Spleen (tissue), 13 donors: ENCODE results near the gene CD163L1. TPM values are rescaled to one million over a fixed set of nuclear protein-coding genes. Genes with fewer than 3 reads are reported as not detected.

ENCODE experiments used
- DNase-seq: peaks from one replicate; pipeline ENCODE4 v3.0.0-alpha.2; 2020
- H3K27ac ChIP-seq, 8 donors: fragments of 200-600 bp; sonication (generic) in 7 of 8; 1 replicate in 4 of 8; 2 replicates in 4 of 8; pipeline versions ENCODE4 v1.5.0 to v1.8.0; 2016 to 2021; ENCODE audit warnings: inconsistent platforms in 4 of 8, mild to moderate bottlenecking in 4 of 8, moderate library complexity in 1 of 8
- H3K27me3 ChIP-seq, 7 donors: fragments of 200-600 bp; sonication (generic) in 6 of 7; replicated peaks in 1 of 7; 1 replicate in 4 of 7; 2 replicates in 3 of 7; pipeline versions ENCODE4 v1.5.0 to v1.8.0; 2016 to 2021; ENCODE audit warnings: inconsistent platforms in 3 of 7, mild to moderate bottlenecking in 1 of 7
- H3K36me3 ChIP-seq, 6 donors: fragments of 200-600 bp; sonication (generic) in 5 of 6; 1 replicate in 4 of 6; 2 replicates in 2 of 6; pipeline versions ENCODE4 v1.5.0 to v1.8.0; 2016 to 2021; ENCODE audit warnings: inconsistent platforms in 2 of 6
- H3K4me1 ChIP-seq, 6 donors: fragments of 200-600 bp; sonication (generic) in 5 of 6; 1 replicate in 3 of 6; 2 replicates in 3 of 6; pipeline versions ENCODE4 v1.5.0 to v1.8.0; 2016 to 2021; ENCODE audit warnings: inconsistent platforms in 3 of 6
- H3K4me3 ChIP-seq, 8 donors: fragments of 200-600 bp; sonication (generic) in 7 of 8; 1 replicate in 4 of 8; 2 replicates in 4 of 8; pipeline versions ENCODE4 v1.5.0 to v1.8.0; 2016 to 2021; ENCODE audit warnings: inconsistent platforms in 4 of 8, mild to moderate bottlenecking in 4 of 8, moderate library complexity in 2 of 8
- H3K9me3 ChIP-seq, 8 donors: fragments of 200-600 bp; sonication (generic) in 7 of 8; 1 replicate in 4 of 8; 2 replicates in 4 of 8; pipeline versions ENCODE4 v1.5.0 to v1.8.0; 2016 to 2021; ENCODE audit warnings: inconsistent platforms in 4 of 8
- CTCF ChIP-seq, 11 experiments: fragments of 200-600 bp in 7 of 11; fragments of 450-650 bp in 4 of 11; sonication (generic) in 4 of 11; IDR thresholded peaks in 8 of 11; conservative IDR thresholded peaks in 3 of 11; 1 replicate in 7 of 11; 2 replicates in 4 of 11; pipeline versions ENCODE4 v1.4.0 to v1.8.0; 2016 to 2021; ENCODE audit warnings: antibody characterized with exemption in 11 of 11, inconsistent platforms in 4 of 11, mild to moderate bottlenecking in 1 of 11
- POLR2A ChIP-seq, 3 donors: fragments of 450-650 bp; IDR thresholded peaks; one replicate each; pipeline ENCODE4 v1.5.1; 2017; ENCODE audit warnings: antibody characterized with exemption in 3 of 3, mild to moderate bottlenecking in 1 of 3
- POLR2AphosphoS5 ChIP-seq, 3 donors: sonication (generic); formaldehyde crosslinking; IDR thresholded peaks; one replicate each; pipeline ENCODE4 v1.5.1; 2017; ENCODE audit warnings: antibody characterized with exemption in 3 of 3
- WGBS, 5 donors: extraction: QIAGEN DNeasy Blood & Tissue Kit in 3 of 5; methylation state at CpG; one replicate each; pipeline versions ENCODE4 v1.1.5 to v1.1.7; 2013 to 2018; 5-methylcytosine and 5-hydroxymethylcytosine counted together
- intact Hi-C: fragments of 100-400 bp; cut with DNase I; formaldehyde crosslinking; loops from one replicate; pipeline ENCODE4 v1.15.0; 2023; ENCODE audit warnings: low total_unique reads
- long read RNA-seq, 2 donors: transcript quantifications; one replicate each; lab custom pipeline, GENCODE V29; 2026
- polyA plus RNA-seq, 3 donors: library from polyadenylated mRNA; stranded (reverse); fragments of 200-250 nt; gene quantifications; one replicate each; pipeline ENCODE4 v1.2.1, GENCODE V29; 2013
- total RNA-seq, 7 donors: library from RNA; depleted of rRNA in 3 of 7; stranded (reverse); fragments of >200 nt in 3 of 7; fragmentation: NEBNext Ultra II Directional in 4 of 7; extraction: Animal tissue kit (Norgen Biotek cat#: 25700) in 4 of 7; gene quantifications; one replicate each; pipeline versions ENCODE4 v1.1.0 to v1.2.1, GENCODE V29; 2016 to 2021
- donor health status: healthy with polysubstance abuse.
- donor health status: DM: no; HTN: no; CAD: no; lungs with moderate emphysema.
- donor health status: DM: no; HTN: no; CAD: no.
- donor health status: Bipolar disorder and iron deficiency.
- donor health status: healthy.
- donor health status: DM: no; HTN: no; CAD: no.
- donor health status: DM: yes; HTN: yes; CAD: no.

CD163L1 gene
- total RNA-seq (100 to 1,000 TPM in 4 of 7 donors, 10 to 100 TPM in 3; 61.2 to 192 (median 103) TPM), polyA plus RNA-seq (10 to 100 TPM; 11.7 to 25.3 (median 14.5) TPM)
- long read RNA-seq, donor 1, partial matches to known transcripts, result 8 of 10 reads
- long read RNA-seq, donor 1, other reads (novel, unspliced or antisense), result 0 of 10 reads
- long read RNA-seq, donor 2, full-length matches to known transcripts, result 1 of 6 reads
- long read RNA-seq, donor 2, partial matches to known transcripts, result 5 of 6 reads
- long read RNA-seq, donor 2, other reads (novel, unspliced or antisense), result 0 of 6 reads

DNA sequence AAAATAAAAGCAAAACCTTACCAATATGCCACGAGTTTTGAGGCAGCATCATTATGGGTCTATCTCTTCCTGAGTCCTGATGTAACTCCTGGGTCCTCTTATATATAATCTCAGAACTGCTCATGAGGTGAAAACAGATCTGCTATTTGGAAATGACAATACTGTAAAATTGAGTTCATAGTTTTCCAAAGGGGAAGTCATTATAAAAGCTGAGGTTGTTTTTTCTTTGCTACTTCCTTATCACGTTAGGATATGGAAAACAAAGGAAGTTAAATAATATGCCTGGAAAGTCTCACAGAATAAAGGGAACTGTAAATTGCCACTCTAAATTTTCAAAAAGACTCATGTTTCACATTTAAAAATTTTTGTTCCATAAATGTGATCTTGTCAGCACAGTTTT is at the start of gene CD163L1:
CD163L1 (minus strand) TSS at position 78 of the 400 bp plus-strand sequence; CDS start at position 52, 26 bp downstream.
- Histone ChIP-seq H3K4me3 (peak within 1 kb of the TSS in 2 of 8 donors; percentile 2 to 10), H3K27ac (peak within 1 kb of the TSS in 3 of 8 donors; percentile 4 to 21 (median 8)), H3K9me3 (peaks cover 0 to 6% (median 0%) of the 10 kb centered on the region in 8 donors), H3K27me3 (peaks cover 0 to 35% (median 8%) of the 10 kb centered on the region in 7 donors), H3K4me1 (peaks cover 0 to 7% (median 0%) of the 10 kb centered on the region in 6 donors), H3K36me3 (no peaks in the 10 kb centered on the region)
- intact Hi-C loops, result no loop called here
- TF ChIP-seq CTCF (IDR thresholded peaks at IDR 0.05 in 8 of 11, conservative IDR thresholded peaks at IDR 0.05 in 3 of 11), result no peak
- TF ChIP-seq POLR2AphosphoS5 (IDR thresholded peaks at IDR 0.05), result no peak
- TF ChIP-seq POLR2A (IDR thresholded peaks at IDR 0.05), result peak in 1 of 3 donors; percentile 39
- no peak for DNase-seq
- WGBS, 5 donors, result 11 to 28% (median 27%) methylated on average over 2 of the region's 2 CpGs

DNA sequence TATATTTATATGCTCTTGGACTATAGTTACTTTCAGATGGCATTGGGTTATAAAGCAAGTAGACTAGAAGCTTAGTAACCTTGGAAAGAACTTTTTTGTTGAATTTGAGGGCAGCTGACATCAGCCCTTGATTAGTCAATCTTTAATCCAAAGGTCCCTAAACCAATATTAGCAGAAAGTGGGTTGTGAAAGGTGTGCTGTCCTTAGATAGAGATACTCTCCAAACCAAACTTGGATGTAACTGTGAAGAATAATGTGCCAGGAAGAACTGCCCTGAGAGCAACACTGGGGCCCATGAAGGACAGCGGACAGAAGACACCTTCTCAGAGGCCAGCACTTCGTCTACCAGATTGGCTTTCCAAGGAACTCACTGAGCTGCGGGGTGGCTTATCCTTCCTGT is 49.1 kb upstream of the CD163L1 start:
- Histone ChIP-seq H3K4me3 (peak overlapping the region in 2 of 8 donors; percentile 5 to 32), H3K27ac (no peak overlapping the region), H3K27me3 (peaks cover 0 to 4% (median 0%) of the 10 kb centered on the region in 7 donors), H3K4me1 (peaks cover 0 to 16% (median 0%) of the 10 kb centered on the region in 6 donors), H3K36me3 (peaks cover 0 to 2% (median 0%) of the 10 kb centered on the region in 6 donors), H3K9me3 (peaks cover 0 to 3% (median 0%) of the 10 kb centered on the region in 8 donors)
- 79 to 91% (median 87%) methylated on average over 3 of the region's 3 CpGs for WGBS, 5 donors
- intact Hi-C loops, result no loop called here
- no peak for DNase-seq
- TF ChIP-seq POLR2A (IDR thresholded peaks at IDR 0.05), result no peak
- TF ChIP-seq POLR2AphosphoS5 (IDR thresholded peaks at IDR 0.05), result no peak
- no peak for TF ChIP-seq CTCF (IDR thresholded peaks at IDR 0.05 in 8 of 11, conservative IDR thresholded peaks at IDR 0.05 in 3 of 11)

DNA sequence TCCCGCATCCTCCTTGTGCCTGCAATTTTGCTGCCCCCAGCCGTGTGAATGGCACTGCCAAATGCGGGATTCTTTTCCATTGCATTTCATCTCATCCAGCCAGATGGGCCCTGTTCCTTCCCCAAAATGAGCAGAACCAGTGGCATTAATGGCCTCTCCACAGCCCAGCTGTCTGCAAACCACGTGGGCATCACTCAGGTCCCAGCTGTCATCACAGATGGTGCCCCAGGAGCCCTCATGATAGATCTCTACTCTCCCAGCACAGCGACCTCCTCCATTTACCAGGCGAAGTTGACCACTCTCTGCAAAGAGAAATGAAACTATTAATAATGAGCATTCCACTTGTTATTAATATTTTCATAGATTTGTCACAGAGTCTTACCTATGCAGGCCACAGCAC is 42.6 kb upstream of the CD163L1 start:
- DNase-seq, result no peak
- WGBS, 5 donors, result 82 to 89% (median 84%) methylated on average over 6 of the region's 6 CpGs
- intact Hi-C loops, result no loop called here
- Histone ChIP-seq H3K27ac (no peak overlapping the region), H3K4me3 (no peak overlapping the region), H3K9me3 (no peaks in the 10 kb centered on the region), H3K36me3 (peaks cover 0 to 40% (median 0%) of the 10 kb centered on the region in 6 donors), H3K4me1 (peaks cover 0 to 2% (median 0%) of the 10 kb centered on the region in 6 donors), H3K27me3 (no peaks in the 10 kb centered on the region)
- TF ChIP-seq POLR2A (IDR thresholded peaks at IDR 0.05) (no peak), POLR2AphosphoS5 (IDR thresholded peaks at IDR 0.05) (peak in 1 of 3 donors; percentile 28)

GRCh38 chr12:7485095-7485494 is 41.1 kb upstream of the CD163L1 start:
- WGBS, 5 donors, result 52 to 78% (median 69%) methylated on average over 4 of the region's 4 CpGs
- no peaks in the 10 kb centered on the region for H3K9me3 ChIP-seq
- DNase-seq, result peak; percentile 41
- peaks cover 0 to 2% (median 0%) of the 10 kb centered on the region in 6 donors for H3K4me1 ChIP-seq
- H3K4me3 ChIP-seq, result no peak overlapping the region
- peaks cover 0 to 51% (median 0%) of the 10 kb centered on the region in 6 donors for H3K36me3 ChIP-seq
- H3K27ac ChIP-seq, result no peak overlapping the region
- peak in 1 of 3 donors; percentile 34 for TF ChIP-seq POLR2AphosphoS5 (IDR thresholded peaks at IDR 0.05)
- no peak for TF ChIP-seq CTCF (IDR thresholded peaks at IDR 0.05 in 8 of 11, conservative IDR thresholded peaks at IDR 0.05 in 3 of 11)
- no peak for TF ChIP-seq POLR2A (IDR thresholded peaks at IDR 0.05)
- intact Hi-C loops, result no loop called here
- H3K27me3 ChIP-seq, result no peaks in the 10 kb centered on the region
